Fibroblast of lung (primary cell): ENCODE data around the gene RTP1.

Experiments used
- CTCF ChIP-seq, 2 donors: IDR thresholded peaks in 1 of 2; conservative IDR thresholded peaks in 1 of 2; 1 replicate in 1 of 2; 2 replicates in 1 of 2; pipeline ENCODE4 v1.5.1; 2011 to 2012; ENCODE audit warnings: low read length in 2 of 2, control low read depth in 1 of 2, inconsistent platforms in 1 of 2, low read depth in 1 of 2, mild to moderate bottlenecking in 1 of 2
- EZH2 ChIP-seq: IDR thresholded peaks from 2 replicates; pipeline ENCODE4 v1.5.1; 2012; ENCODE audit warnings: low read length, control low read depth, mild to moderate bottlenecking; ENCODE audit errors: missing control alignments

- no peak for TF ChIP-seq CTCF (conservative IDR thresholded peaks at IDR 0.05 in 1 of 2, IDR thresholded peaks at IDR 0.05 in 1 of 2; ENCODE audit: low read depth in 1 of 2, low read length in 2 of 2)
- TF ChIP-seq EZH2, result no peak
Measured at GRCh38 chr3:187207062-187207461, 9.8 kb downstream of the RTP1 start.
